Fibroblast of mammary gland (primary cell): Measurements from ENCODE around the gene PRSS27.

Experiments
- DNase-seq: peaks from one replicate; pipeline ENCODE4 v3.0.0-alpha.2; 2010; ENCODE audit warnings: low read depth
- H3K4me3 ChIP-seq: 2 replicates; pipeline ENCODE4 v1.5.1; 2011; ENCODE audit warnings: low read depth, mild to moderate bottlenecking, low read length, moderate library complexity; ENCODE audit not compliant: control insufficient read depth
- TF ChIP-seq, protein P1 (sequence below): conservative IDR thresholded peaks from 2 replicates; pipeline ENCODE4 v1.5.1; 2011; ENCODE audit warnings: low read depth, low read length, inconsistent platforms; ENCODE audit not compliant: control insufficient read depth, insufficient read depth

PRSS27 gene

DNA sequence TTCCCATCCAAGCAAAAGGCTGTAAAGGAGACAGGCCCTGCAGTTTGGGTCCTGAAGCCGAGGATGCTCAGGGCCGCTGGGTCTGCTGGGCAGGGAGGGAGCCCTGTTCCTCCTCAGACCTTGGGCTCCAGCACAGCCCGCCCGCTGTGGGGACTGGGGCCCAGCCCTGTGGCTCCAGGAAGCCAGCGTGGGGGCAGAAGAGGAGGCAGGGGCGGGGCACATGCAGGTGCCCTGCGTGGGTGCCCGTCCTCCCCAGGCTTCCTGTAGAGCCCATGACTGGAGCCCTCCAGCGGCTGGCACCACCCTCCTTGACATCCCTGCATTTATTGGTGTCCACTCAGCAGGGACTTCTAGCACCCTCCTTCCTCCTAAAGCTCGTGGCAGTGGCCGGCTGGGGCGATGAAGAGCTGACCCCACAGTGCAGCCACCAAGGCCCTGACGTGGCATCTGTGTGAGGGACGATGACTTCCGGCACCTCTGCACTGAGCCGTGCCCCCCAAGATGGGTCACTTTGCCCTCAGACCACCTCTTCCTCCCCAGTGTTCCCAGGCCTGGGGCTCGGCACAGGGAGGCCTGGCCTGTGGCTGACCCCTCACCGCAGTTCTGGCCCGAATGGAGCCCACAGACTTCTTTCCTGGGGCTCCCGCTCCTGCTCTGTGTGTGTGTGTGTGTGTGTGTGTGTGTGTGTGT lies 9.9 kb downstream of the PRSS27 start:
- DNase-seq: no peak
- H3K4me3 ChIP-seq: no peak overlapping the region
- TF ChIP-seq, protein P1, sequence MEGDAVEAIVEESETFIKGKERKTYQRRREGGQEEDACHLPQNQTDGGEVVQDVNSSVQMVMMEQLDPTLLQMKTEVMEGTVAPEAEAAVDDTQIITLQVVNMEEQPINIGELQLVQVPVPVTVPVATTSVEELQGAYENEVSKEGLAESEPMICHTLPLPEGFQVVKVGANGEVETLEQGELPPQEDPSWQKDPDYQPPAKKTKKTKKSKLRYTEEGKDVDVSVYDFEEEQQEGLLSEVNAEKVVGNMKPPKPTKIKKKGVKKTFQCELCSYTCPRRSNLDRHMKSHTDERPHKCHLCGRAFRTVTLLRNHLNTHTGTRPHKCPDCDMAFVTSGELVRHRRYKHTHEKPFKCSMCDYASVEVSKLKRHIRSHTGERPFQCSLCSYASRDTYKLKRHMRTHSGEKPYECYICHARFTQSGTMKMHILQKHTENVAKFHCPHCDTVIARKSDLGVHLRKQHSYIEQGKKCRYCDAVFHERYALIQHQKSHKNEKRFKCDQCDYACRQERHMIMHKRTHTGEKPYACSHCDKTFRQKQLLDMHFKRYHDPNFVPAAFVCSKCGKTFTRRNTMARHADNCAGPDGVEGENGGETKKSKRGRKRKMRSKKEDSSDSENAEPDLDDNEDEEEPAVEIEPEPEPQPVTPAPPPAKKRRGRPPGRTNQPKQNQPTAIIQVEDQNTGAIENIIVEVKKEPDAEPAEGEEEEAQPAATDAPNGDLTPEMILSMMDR: no peak

DNA sequence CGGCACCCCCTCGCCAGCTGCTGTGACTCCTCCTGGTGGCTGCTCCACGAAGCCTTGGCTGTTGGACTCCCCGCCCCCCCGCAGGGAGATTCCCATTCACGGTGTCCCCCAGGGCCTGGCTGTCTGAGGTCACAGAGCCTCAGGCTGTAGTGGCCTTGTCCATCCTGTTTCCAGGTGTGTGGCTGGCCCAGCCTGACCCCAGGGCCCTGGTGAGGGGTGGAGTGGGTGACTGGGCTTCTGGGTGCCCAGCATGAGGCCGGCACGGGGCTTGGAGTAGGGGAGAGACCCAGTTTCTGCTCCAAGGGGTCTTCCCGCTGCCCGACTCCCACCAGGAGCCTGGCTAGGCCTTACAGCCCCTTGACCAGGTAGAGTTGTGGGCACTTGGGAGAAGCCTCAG lies 10.4 kb downstream of the PRSS27 start:
- no peak overlapping the region for H3K4me3 ChIP-seq
- TF ChIP-seq, protein P1: no peak
- no peak for DNase-seq

DNA sequence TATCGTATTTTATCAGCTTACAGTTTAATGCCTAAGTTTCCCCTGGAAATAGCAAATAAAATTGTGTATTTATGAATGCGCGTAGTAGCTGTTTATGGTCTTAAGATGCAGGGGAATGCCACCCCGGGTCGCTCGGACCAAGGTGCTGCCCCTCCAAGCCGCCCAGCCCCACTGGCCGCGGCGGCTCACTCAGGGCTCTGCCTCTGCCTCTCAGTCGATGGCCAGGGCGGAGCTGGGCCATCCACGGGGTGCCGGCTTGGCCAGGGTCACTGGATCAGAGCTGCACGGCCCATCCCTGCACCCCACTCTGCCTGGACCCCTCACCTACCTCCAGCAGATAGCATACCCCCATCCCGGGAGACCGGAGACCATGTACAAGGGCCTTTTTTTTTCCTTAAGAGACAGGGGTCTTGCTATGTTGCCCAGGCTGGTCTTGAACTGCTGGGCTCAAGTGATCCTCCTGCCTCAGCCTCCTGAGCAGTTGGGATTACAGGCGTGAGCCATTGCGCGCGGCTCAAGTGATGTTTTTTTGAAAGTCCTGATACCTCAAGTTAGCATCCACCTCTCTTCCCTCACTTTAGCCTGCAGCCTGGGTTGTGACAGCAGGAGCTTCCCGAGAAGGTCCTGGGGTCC lies 11.0 kb downstream of the PRSS27 start:
- no peak for DNase-seq
- no peak overlapping the region for H3K4me3 ChIP-seq
- TF ChIP-seq, protein P1: no peak

DNA sequence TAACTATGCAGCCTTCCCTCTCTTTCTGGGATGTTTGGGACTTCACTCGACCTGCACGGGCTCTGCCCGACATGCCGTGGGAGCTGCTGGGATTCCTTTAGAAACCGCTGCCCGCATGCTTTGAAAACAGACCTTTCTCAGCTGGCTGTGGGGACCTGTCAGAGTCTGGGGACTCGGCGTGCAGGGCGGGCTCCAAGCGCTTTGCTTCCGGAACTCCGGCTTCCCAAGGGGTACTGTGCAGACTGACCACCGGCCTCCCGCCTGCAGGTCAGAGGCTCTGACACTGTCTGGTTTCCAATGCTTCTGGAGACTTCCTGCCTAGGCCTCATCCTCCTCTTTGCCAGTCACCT lies 11.8 kb downstream of the PRSS27 start:
- no peak for DNase-seq
- TF ChIP-seq, protein P1: no peak
- no peak overlapping the region for H3K4me3 ChIP-seq

DNA sequence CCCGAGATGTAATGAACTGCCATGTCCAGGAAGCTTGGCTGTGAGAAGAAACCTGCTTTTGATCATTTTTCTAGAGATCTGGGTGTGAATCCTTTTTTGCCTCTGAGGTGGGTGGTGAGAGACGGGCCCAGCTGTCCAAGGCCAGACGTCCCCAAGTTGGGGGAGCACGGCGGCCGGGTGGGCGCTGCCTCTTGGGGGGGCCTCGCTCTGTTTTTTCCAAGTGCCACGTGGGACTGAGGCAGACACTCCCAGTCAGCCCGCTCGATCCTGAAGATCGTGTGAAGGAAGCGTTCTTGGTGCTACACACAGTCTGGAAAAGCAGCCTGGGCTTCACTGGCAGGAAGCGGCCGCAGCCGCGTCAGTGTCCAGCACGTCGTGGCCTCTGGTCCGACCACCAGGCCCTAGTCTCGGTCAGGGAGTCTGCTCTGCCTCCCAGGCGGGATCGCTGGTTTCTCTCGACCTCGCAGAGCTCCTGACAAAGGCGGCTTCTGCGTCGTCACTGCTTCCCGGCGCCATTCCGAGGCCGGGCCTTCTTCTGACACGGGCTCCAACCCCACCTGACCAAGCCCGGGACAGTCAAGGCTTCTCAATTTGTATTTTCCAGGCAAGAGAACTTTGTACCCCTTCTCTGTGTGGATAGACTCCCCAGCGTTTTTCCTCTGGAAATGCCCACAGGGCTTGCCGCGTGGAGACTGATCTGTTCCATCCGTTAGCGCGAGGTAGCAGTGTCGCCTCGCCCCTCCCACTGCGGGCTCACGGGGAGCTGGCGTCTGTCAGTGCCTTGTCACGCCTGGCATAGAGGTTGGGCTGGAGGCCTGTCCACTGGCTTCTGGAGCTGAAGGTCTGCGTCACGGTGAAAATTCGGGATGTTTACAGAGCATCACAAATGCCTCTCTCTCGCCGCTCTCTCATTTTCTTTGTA lies 12.4 kb downstream of the PRSS27 start:
- H3K4me3 ChIP-seq: no peak overlapping the region
- DNase-seq: no peak
- TF ChIP-seq, protein P1: no peak

DNA sequence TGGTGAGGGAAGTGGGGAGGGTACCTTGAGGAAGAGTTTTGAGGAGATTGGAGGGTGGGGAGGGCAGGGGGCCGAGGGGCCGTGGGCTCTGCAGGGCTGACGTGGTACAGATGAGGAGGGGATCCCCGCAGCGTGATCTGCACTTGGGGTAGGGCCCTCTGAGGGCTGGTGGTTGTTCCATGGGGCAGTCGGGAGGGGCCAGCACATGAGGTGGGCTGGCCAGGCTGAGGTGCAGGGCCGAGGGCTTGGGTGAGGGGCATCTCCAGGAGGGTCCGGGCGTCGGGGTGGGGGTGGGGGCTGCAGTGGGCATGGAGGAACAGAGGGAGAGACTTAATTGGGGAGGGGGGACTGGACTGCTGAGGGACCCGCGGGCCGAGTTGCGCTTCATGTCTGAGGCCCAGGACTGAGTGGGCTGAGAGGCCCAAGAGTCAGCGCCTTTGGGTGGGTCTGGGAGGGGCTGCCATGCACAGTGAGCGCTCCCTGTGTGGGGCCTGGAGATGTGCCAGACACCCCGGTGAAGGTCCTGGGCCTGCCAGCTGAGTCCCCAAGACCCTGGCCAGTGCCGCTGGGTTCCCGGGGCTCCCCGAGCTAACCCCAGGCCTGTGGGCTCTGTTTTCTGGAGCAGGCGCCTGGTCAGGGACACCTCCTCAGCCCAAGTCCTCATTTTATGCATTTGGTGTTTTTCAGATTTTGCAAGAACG lies 13.3 kb downstream of the PRSS27 start:
- TF ChIP-seq, protein P1: no peak
- no peak overlapping the region for H3K4me3 ChIP-seq
- DNase-seq: no peak
